ENCODE data around the gene FTO. TPM values are rescaled to one million over a fixed set of nuclear protein-coding genes. Genes with fewer than 3 reads are reported as not detected.

Gene FTO
- total and polyA plus RNA-seq, 2 experiments from 2014 or later, result 46.8 to 77.7 TPM

GRCh38 chr16:53771655-53772497 is 67.9 kb downstream of the FTO start:
- DNase-seq (ENCODE audit: low spot score), result no peak
- Histone ChIP-seq H3K36me3 (replicated peaks; ENCODE audit: insufficient read depth, low read depth) (no peaks in the 10 kb centered on the region), H3K27ac (no peak overlapping the region), H3K4me2 (no peak overlapping the region), H3K9me2 (replicated peaks; ENCODE audit: insufficient read depth) (no peaks in the 10 kb centered on the region), H4K20me1 (ENCODE audit: insufficient read depth, poor library complexity, severe bottlenecking) (no peaks in the 10 kb centered on the region), H3K27me3 (no peaks in the 10 kb centered on the region), H3K9me3 (ENCODE audit: low read depth) (no peaks in the 10 kb centered on the region), H3K4me1 (ENCODE audit: insufficient read depth) (peaks cover 51% of the 10 kb centered on the region), H2AFZ (no peak overlapping the region), H3K79me2 (peaks cover 32% of the 10 kb centered on the region), H3K4me3 (no peak overlapping the region)
- no peak for TF ChIP-seq EZH2 (IDR thresholded peaks at IDR 0.05; ENCODE audit: borderline replicate concordance)
- TF ChIP-seq CTCF (IDR thresholded peaks at IDR 0.05; ENCODE audit: poor library complexity), result no peak
- no peak for TF ChIP-seq EZH2phosphoT487 (IDR thresholded peaks at IDR 0.05; ENCODE audit: low read depth, severe bottlenecking, unreplicated experiment)
- 76% methylated on average over 9 of the region's 9 CpGs for WGBS (ENCODE audit: low lambda C conversion rate, missing lambda C conversion rate)

GRCh38 chr16:53773150-53773846 is 69.3 kb downstream of the FTO start:
- Histone ChIP-seq H3K79me2 (peaks cover 34% of the 10 kb centered on the region), H3K4me2 (peak overlapping the region; percentile 36), H3K4me1 (ENCODE audit: insufficient read depth) (peaks cover 51% of the 10 kb centered on the region), H3K9me2 (replicated peaks; ENCODE audit: insufficient read depth) (no peaks in the 10 kb centered on the region), H3K27ac (peak overlapping the region; percentile 24), H3K27me3 (no peaks in the 10 kb centered on the region), H3K36me3 (replicated peaks; ENCODE audit: insufficient read depth, low read depth) (no peaks in the 10 kb centered on the region), H3K4me3 (no peak overlapping the region), H2AFZ (no peak overlapping the region), H3K9me3 (ENCODE audit: low read depth) (no peaks in the 10 kb centered on the region), H4K20me1 (ENCODE audit: insufficient read depth, poor library complexity, severe bottlenecking) (no peaks in the 10 kb centered on the region)
- TF ChIP-seq CTCF (IDR thresholded peaks at IDR 0.05; ENCODE audit: poor library complexity), result peak; percentile 78
- TF ChIP-seq EZH2phosphoT487 (IDR thresholded peaks at IDR 0.05; ENCODE audit: low read depth, severe bottlenecking, unreplicated experiment), result no peak
- 26% methylated on average over 5 of the region's 5 CpGs for WGBS (ENCODE audit: low lambda C conversion rate, missing lambda C conversion rate)
- DNase-seq (ENCODE audit: low spot score), result peak; percentile 81

GRCh38 chr16:53773881-53774280 is 69.9 kb downstream of the FTO start:
- Histone ChIP-seq H3K4me2 (peak overlapping the region; percentile 36), H3K27ac (peak overlapping the region; percentile 24), H3K79me2 (peaks cover 39% of the 10 kb centered on the region), H3K4me3 (no peak overlapping the region), H3K9me2 (replicated peaks; ENCODE audit: insufficient read depth) (no peaks in the 10 kb centered on the region), H3K27me3 (no peaks in the 10 kb centered on the region), H2AFZ (no peak overlapping the region), H3K36me3 (replicated peaks; ENCODE audit: insufficient read depth, low read depth) (no peaks in the 10 kb centered on the region), H3K4me1 (ENCODE audit: insufficient read depth) (peaks cover 48% of the 10 kb centered on the region), H4K20me1 (ENCODE audit: insufficient read depth, poor library complexity, severe bottlenecking) (no peaks in the 10 kb centered on the region), H3K9me3 (ENCODE audit: low read depth) (no peaks in the 10 kb centered on the region)
- DNase-seq (ENCODE audit: low spot score), result no peak
- TF ChIP-seq CTCF (IDR thresholded peaks at IDR 0.05; ENCODE audit: poor library complexity) (no peak), EZH2phosphoT487 (IDR thresholded peaks at IDR 0.05; ENCODE audit: low read depth, severe bottlenecking, unreplicated experiment) (no peak), EZH2 (IDR thresholded peaks at IDR 0.05; ENCODE audit: borderline replicate concordance) (no peak)
- 54% methylated on average over 8 of the region's 8 CpGs for WGBS (ENCODE audit: low lambda C conversion rate, missing lambda C conversion rate)

All from hepatocyte (in vitro differentiated cells).